Measurements from ENCODE around the gene TMEM178B. TPM values are rescaled to one million over a fixed set of nuclear protein-coding genes. Genes with fewer than 3 reads are reported as not detected.

The TMEM178B gene
- total and polyA plus RNA-seq, 12 donors, result 1.2 to 54.6 (median 25.7) TPM

GRCh38 chr7:141370178-141370577 lies 296.3 kb downstream of the TMEM178B start:
- Histone ChIP-seq H3K4me3 (no peak overlapping the region), H3K4me1 (peaks cover 4 to 51% (median 29%) of the 10 kb centered on the region in 9 donors), H3K27me3 (no peaks in the 10 kb centered on the region), H3K9me3 (no peaks in the 10 kb centered on the region), H3K36me3 (no peaks in the 10 kb centered on the region), H3K27ac (peak overlapping the region; percentile 32 to 89 (median 72))
- intact Hi-C loops (cut with DNase I), result no loop called here
- ATAC-seq, result peak in 2 of 8 donors; percentile 8 to 28
- WGBS, 2 donors, result 61 to 79% methylated on average over 5 of the region's 5 CpGs
- no peak for DNase-seq
- TF ChIP-seq CTCF (IDR thresholded peaks at IDR 0.05), result no peak

GRCh38 chr7:141370650-141371049 lies 296.8 kb downstream of the TMEM178B start:
- Histone ChIP-seq H3K27ac (peak overlapping the region in 3 of 10 donors; percentile 62 to 74 (median 72)), H3K9me3 (no peaks in the 10 kb centered on the region), H3K4me1 (peaks cover 4 to 47% (median 24%) of the 10 kb centered on the region in 9 donors), H3K27me3 (no peaks in the 10 kb centered on the region), H3K4me3 (no peak overlapping the region), H3K36me3 (no peaks in the 10 kb centered on the region)
- ATAC-seq (no peak), DNase-seq (no peak)
- intact Hi-C loops (cut with DNase I), result no loop called here
- WGBS, 2 donors, result 91 to 93% methylated on average over 5 of the region's 5 CpGs
- TF ChIP-seq CTCF (IDR thresholded peaks at IDR 0.05), result no peak

GRCh38 chr7:141374425-141374824 lies 300.6 kb downstream of the TMEM178B start:
- no peak for TF ChIP-seq CTCF (IDR thresholded peaks at IDR 0.05)
- WGBS, 2 donors, result 94% methylated on average over 9 of the region's 9 CpGs
- Histone ChIP-seq H3K9me3 (peaks cover 0 to 8% (median 0%) of the 10 kb centered on the region in 11 donors), H3K4me1 (peaks cover 0 to 18% (median 10%) of the 10 kb centered on the region in 9 donors), H3K27me3 (no peaks in the 10 kb centered on the region), H3K4me3 (no peak overlapping the region), H3K27ac (no peak overlapping the region), H3K36me3 (no peaks in the 10 kb centered on the region)
- ATAC-seq (no peak), DNase-seq (no peak)
- intact Hi-C loops (cut with DNase I), result no loop called here

GRCh38 chr7:141375442-141375841 lies 301.6 kb downstream of the TMEM178B start:
- TF ChIP-seq CTCF (IDR thresholded peaks at IDR 0.05), result no peak
- Histone ChIP-seq H3K4me3 (no peak overlapping the region), H3K27ac (no peak overlapping the region), H3K4me1 (peaks cover 0 to 8% (median under 1%) of the 10 kb centered on the region in 9 donors), H3K27me3 (no peaks in the 10 kb centered on the region), H3K9me3 (peaks cover 0 to 8% (median 0%) of the 10 kb centered on the region in 11 donors), H3K36me3 (no peaks in the 10 kb centered on the region)
- DNase-seq (no peak), ATAC-seq (no peak)
- WGBS, 2 donors, result 52 to 73% methylated on average over 2 of the region's 2 CpGs
- intact Hi-C loops (cut with DNase I), result no loop called here
